Fibroblast of peridontal ligament (primary cell): ENCODE results near the gene CUX1.
"Not testable (repeated sequence)": the region's sequence is repeated elsewhere in the genome, so short reads cannot be mapped to it uniquely, and the experiment has no call there.

Experiments
- DNase-seq: peaks from one replicate; pipeline ENCODE4 v3.0.0-alpha.2; 2010; ENCODE audit errors: extremely low read depth

Gene CUX1

DNA sequence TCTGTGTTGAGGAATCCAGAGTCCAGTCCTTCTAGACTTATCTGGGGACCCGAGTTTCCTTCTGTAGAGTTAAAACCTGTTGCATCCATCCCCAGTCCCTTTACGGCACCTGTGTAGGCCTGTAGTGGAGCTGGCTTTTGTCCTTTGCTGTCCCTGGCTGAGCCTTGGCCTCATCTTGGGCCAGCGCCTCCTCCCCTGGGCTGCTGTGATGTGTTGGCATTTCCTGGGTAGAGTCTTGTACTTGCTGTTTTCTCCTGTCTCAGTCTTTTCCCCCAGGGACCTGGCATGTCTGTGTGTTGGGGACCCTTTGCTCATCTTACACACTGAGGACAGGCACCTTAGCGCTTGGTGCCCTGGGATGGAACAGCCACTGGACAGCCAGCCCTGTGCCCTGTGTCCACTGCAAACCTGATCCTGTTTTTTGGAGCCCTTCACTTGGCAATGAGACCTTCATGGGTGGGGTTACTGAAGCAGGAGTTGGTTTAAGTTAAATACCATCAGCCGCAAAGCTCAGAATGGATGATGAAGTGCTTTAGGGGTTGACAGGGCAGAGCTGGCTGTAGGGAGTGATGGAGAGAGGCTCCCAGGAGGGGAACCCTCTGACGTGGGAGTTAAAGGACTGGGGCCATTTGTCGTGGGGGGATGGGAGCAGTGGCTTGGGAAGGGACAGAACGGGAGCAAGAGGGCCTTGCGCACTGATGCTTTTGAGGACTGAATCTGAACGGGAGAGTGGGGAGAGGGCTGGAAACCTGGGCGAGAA is 50.9 kb downstream of the CUX1 start:
- no peak for DNase-seq

DNA sequence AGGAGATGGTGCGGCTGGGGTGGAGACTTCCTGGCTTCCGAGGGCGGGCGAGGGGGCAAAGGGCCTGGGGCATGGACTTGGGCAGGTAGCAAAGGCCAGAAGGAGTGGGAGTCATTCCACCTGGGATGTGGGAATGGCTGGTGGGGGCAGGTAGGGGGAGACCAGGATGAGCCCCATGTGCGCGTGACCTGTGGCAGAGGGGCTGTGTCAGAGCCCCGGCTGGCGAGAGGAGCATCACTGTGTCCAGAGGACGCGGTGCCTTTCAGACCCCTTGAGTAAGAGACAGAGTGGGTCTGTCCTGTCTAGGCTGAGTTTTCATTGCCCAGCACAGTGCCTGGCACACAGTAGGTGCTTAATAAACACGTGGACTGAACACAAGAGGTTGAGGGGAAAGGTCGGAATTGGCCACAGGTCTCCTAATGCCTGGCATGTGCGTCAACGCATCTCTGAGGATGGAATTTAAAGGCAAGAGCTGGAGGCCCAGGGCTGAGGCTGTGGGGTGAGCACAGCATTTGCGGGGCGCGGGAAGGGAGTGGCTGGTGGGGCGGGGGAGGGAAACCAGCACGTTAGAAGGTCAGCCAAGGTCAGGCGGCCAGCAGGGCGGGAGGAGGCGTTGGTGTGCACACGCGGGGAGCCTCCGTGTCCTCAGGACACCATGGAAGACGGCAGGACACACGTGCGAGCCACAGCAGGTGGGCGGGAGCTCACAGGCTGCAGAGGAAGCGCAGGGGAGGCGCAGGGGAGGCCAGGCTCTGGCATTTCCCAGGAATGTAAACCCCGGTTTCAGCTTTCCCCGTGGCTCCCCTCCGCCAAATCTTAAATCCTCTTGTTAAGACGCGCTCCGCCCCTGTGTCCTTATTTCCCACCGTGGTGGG is 51.8 kb downstream of the CUX1 start:
- DNase-seq, result no peak

DNA sequence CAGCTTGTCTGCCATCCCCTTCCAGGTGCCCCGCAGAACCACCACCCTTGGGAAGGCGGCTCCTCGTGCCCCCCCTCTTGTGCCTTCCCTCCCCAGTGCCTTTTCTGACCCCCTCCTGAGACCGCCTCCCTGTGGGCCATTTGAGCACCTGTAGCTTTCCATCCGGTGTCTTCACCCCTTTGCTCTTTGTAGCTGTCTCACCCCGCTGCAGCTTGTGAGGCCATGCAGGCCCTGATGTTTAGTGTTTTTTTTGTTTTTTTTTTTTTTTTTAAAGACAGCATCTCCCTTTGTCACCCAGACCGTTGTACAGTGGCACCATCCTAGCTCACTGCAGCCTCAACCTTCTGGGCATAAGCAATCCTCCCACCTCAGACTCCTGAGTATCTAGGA is 52.5 kb downstream of the CUX1 start:
- DNase-seq, result no peak

DNA sequence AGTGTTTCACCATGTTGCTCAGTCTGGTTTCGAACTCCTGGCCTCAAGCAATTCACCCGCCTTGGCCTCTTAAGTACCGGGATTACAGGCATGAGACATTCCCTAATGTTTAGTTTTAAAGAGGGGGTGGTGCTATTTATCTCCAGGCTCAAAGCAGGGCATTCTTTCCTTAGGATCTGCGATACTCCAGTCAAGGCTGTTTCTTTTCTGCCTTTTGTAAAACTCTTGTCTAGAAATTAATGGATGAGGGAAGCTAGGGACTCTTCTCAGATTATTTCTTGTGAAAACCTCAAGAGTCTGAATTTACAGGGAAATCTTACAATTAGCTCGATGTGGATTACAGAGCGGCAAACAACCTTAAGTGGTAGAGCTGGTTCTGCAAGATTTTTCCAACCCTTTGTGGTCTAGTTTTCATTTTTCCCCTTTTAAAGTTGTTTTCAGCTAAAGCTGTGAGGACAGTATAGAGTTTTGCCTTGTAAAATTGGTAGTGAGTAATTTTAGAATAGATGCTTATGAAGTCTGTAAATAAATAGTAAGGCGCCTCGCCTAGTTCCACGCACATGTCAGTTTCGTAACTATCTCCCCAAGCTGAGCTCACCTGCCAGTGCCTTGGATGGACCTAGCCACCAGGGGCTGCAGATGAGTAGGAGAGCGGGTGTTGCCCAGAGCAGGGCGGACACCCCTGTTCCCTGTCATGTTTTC is 53.1 kb downstream of the CUX1 start:
- peak; percentile 38 for DNase-seq

DNA sequence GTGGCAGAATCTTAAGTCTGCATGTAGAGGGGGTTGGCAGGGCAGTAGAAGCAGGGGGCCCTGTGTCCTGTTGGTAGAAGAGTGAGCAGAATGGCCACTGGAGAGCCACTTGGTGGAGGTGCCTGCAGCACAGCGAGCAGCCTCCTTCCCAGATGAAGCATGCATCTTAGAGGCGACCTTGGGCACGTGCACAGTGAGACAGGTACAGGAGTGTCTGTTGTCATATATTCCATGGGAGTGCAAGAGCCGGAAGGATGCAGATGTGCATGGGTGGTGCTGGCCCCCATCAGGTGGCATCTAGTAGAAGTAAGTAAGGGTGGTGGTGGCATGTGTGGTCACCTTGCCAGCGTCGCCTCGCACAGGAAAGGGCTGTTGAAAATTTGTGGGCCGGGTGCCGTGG is 53.9 kb downstream of the CUX1 start:
- no peak for DNase-seq

DNA sequence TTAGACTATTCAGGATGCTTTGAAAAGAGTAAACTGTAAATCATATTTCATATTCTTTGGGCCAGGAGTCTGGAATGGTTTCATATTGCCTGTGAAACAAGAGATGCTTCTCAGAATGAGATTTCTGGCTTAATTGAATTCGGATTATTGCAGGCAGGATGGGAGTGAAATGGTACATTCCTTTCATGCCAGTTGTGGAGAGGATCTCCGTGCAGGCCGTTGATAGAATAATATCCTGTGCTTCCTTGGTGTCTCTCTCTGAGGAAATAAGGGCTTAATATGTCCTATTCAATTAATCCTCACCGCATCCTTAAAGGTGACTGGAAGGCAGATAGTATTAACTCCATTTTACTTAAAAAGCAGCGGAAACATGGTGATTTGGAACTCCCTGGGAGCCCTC is 56.6 kb downstream of the CUX1 start:
- peak; percentile 25 for DNase-seq

DNA sequence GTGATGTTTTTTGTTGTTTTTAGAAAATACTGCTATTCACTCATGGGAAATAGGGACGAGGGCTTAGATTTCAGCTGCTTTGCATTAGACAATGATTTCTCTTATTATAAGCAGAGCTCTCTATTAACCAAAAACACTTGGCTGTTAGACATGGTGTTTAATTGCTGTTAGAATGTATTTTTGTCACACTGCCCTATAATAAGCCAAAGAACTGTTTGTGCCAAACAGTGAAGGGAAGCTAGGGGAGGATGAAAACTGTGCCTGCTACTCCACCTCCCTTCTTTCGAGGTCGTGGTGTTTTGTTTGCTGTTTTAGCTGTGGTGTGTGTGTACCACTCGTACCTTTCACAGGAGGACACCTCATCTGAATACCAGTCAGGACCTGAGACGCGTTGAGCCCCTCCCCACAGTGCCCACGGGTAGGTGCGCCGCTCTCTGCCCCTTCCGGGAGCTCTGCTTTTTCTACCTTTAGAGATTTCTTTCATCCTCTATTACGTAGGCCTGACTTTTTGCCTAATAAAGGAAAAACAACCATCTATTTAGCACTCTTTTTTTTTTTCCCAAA is 57.9 kb downstream of the CUX1 start:
- DNase-seq, result no peak

DNA sequence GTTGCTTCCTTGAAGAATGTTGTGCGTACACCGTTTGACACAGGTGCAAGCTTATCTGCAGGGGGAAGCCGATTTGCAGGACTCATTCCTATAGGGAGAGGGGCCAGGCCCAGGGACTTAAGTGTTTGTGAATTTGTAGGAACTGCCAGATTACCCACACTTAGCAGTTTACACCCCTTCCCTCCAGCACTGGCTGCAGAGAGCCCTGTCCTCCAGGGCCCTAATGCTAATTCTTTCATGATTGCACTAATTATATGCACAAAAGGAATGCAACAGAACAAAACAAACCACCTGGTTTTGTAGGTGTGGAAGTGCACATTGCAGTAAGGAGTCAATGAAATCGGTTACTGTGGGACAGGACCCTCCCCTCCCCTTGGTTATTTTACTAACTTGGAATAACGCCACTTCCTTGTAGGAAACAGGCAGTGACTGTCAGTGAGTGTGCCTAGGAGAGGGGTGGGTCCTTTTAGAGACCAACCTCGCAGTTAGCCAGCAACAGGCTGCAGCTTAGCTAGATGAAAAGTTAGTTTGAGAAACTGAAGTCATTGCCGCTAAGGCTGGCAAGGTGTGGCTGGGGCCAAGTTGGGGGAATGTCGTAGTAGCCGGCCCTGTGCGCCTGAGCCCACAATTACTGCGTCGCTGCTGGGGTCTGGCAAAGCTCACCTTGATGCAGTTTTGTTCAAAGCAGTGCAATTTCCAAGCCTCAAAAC is 60.6 kb downstream of the CUX1 start:
- DNase-seq, result no peak

DNA sequence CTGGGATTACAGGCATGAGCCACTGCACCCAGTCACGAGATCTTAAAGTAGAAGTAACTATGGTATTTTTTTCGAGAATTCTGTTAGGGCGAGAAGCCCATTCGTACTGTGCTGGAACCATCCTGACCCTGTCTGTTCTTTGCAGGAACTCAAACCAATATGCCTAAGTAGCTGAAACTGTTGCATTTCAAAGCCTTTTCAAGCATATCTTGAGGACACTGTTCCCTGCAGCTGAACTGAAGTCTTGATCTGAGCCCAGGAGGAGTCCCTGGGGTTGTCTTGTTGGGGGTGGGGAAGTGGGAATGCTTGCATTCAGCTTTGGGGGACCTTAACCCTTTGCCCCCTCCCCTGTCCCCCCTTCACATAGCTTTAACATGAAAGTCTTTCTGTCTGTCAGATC is 61.5 kb downstream of the CUX1 start:
- DNase-seq, result no peak

DNA sequence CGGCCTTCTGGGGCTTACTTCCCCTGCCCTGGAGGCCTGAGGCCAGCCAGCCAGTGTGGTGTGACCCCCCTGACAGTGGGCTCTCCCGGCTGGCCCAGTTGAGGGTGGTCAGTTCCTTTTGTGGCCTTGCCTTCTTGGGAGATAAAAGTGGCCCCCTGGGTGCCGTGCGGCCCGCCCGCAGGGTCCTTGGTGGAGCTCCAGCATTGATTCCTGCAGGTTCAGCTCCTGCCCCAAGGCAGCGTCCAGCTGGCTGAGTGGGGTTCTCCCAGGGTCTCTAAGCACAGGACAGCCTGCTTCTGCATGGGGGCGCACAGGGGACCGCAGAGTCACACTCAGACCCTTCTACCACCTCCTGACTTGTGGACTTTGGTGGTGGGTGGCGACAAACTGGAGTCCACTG is 62.1 kb downstream of the CUX1 start:
- DNase-seq, result no peak

DNA sequence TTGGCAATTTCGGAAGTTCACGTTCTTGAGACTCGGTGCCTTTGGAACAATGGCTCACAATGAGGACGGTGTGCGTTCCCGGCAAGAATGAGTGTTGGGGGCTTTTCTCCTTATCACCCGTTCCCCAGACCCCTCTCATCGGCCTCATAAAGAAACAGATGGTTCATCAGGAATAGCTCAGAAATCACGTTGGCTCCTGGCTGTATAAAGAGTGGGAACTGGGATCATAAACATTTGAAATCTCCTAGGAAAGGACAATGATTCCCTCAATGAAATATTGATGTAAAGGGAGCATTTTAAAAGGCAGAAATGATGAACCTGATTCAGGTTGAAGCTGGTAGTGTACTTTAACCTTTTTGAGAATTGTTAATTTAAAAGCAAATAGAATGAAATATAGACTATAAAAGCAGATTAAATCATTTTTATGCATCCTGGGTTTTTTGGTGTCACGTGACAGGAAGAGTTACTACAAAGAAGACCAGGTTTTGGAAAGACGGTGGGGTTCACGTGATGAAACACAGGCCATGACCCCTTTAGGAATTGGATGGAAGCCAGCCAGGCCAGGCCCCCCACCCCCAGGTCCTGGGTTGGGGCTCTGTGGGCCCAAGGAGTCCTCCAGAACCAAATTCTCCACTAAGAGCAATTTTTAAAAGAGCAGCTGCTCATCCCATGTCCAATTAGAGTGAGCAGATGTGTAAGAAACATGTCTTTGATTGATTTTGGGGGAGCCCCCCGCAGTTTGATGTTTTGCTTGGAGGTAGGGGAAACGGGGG is 63.0 kb downstream of the CUX1 start:
- no peak for DNase-seq

DNA sequence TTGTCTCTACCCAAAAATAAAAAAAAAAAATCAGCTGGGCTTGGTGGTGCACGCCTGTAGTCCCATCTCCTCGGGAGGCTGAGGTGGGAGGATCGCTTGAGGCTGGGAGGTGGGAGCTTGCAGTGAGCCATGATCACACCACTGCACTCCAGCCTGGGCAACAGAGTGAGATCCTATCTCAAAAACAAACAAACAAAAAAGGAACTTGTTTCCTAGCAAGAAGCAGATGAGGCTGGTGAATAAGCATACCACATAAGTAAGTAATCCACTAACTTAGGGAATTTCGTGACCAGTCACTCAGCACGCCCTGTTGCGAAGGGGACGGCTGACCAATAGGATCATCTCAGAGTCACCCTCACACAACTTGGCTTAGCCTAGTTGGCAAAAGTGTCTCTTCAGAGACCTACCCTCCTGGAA is 64.6 kb downstream of the CUX1 start:
- peak; percentile 98 for DNase-seq

DNA sequence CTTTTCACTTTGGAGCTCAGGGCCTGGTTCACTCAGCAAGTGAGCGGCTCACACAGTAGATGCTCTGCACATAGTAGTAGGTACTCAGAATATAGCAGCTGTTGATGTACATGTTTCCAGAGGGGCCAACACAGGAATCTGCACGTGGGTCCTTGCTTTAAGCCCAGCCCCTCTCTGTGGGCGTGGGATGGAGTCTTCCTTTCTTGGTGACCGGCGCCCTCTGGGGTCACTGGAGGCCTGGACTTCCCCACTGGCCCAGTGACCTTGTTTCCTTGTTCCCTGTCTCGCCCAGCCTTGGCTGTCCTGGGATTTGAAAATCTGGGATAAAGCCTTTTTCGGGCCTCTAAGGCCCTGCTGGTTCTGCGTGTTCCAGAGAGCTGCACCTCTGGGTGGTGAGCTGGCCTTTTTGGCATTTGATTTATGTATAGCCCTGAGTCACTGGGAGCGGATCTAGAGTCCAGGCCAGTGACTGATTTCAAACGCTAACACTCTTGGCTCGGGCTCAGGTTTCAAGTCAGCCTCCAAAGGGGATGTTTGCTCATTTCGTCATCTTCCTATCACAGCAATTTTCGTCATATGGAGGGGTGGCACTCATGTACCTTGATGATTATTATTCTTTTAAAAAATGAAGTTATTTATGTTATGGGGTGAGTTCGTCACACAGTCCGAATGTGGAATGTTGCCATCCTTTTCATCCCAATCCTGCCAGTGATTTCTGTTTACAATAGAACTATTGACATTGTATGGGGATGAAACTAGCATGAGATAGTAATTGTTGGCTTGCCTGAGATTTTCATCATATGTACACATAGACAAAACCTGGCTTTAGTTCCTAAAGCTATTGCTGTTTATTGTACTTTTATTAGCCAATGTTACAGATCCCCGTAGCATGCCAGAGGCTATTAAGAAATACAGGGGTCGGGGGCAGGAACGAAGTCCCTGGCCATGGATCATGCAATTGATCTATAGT is 65.5 kb downstream of the CUX1 start:
- peak; percentile 100 for DNase-seq

DNA sequence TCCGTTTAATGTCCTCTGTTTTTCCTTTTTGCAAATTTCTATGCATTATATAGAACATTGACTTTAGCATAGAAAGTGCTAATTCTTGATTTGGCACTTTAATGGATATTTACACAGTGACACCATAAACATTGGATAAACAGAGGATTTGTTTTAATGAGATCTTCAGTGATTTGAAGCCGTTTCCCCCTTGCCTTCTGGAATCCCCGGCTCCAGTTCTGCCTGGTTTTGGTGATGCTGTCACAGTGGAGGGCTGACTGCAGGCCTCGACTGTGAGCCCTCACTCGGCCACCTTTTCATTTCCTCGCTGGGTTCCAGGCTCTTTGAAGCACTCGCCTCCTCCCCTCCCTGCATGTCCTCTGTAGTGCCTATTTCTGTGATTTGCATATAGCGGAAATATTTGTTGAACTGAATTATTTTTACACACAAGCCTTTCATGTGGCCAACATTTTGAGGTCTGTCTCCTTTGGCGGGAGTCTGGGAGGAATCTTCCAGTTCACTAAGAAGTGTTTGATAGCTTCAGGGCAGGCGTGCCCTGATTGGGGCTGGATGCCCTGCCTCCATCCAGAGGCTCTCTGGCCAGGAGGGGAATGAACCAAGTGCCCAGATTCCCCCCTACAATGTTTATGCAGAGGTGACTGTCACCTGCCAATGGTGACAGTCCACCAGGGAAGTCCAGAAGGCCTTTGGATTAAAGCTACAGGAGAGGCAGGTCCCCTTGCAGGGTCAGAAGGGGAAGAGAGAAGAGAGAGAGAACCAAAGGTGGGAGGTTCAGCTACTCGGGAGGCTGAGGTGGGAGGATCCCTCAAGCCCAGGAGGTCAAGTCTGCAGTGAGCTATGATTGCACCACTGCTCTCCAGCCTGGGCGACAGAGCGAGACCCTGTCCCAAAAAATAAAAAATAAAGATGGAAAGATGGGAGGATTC is 67.5 kb downstream of the CUX1 start:
- no peak for DNase-seq

DNA sequence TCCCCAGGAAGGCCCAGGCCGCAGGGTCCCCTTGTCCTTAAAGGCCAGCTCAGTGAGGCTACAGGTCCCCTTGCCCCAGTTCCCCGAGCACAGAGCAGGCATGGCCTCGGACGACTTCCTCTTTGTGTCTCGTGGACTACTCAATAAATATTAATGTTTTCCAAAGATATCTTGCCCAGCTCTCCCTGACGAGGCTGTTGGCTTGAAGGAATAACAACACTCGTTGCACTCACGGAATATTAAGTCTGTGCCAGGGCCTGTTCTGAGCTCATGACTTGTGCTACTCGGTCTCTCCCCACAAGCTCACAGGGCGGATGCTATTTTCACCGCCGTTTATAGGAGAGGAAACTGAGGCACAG is 68.2 kb downstream of the CUX1 start:
- no peak for DNase-seq

DNA sequence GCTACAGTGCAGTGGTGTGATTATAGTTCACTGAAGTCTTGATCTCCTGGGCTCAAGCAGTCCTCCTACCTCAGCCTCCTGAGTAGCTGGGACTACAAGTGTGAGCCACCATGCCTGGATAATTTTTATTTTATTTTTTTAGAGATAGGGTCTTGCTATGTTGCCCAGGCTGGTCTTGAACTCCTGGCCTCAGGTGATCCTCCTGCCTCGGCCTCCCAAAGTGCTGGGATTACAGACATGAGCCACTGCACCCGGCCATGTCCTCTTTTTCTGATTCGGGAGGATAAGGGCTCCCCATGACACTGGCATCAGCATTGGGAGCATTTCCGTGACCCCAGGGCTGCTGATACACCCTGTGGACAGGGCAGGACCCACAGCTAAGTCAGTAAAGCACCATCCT is 69.9 kb downstream of the CUX1 start:
- not testable (repeated sequence) for DNase-seq

DNA sequence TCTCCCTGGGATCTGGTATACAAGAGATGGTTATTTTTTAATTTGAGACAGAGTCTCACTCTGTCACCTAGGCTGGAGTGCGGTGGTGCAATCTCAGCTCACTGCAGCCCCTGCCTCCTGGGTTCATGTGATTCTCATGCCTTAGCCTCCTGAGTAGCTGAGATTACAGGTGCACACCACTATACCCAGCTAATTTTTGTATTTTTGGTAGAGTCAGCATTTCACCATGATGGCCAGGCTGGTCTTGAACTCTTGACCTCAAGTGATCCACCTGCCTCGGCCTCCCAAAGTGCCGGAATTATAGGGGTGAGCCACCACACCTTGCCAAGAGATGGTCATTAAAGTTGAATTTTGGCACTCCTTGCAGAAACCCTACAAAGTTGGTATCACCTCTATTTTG is 71.1 kb downstream of the CUX1 start:
- not testable (repeated sequence) for DNase-seq

DNA sequence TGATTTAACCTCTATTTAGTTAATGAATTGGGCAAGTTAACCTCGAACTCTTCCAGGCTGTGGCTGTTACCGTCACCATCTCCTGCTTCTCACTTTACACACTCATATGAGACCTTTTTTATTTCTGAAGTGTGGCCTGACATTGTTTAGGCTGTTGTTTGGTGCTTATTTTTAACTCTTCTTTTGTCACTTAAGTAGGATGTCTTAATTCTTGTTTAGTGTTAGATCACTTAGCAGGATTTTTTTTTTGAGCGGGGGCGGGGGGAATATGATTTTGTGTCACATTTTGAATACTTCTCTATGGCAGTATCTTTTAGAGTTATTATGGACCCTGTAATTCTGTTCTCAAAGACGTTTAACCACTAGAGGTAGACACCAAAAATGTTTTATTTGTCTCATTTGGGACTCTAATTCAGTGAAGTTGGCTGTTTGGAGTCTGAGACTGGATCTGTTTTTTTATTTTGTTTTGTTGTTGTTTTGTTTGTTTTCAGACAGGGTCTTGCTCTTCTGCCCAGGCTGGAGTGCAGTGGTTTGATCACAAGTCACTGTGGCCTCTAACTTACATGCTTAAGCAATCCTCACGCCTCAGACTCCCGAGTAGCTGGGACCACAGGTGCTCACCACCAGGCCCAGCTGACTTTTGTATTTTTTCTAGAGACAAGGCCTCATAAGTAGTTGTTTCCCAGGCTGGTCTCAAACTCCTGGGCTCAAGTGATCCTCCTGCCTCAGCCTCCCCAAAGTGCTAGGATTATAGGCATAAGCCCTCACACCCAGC is 73.5 kb downstream of the CUX1 start:
- DNase-seq, result no peak
